ENCODE data around the gene ISOC1.

ISOC1 gene

GRCh38 chr5:129094087-129094923, at the start of gene ISOC1:
ISOC1 (plus strand) TSS chr5:129094749; CDS start chr5:129094767, 18 bp downstream.
- DNase-seq (ENCODE audit: low spot score): peak; percentile 92

GRCh38 chr5:129046151-129046550, 48.4 kb upstream of the ISOC1 start:
- DNase-seq (ENCODE audit: low spot score): no peak

- DNase-seq (ENCODE audit: low spot score): no peak
Observed at GRCh38 chr5:129048509-129048908, 46.0 kb upstream of the ISOC1 start.

- DNase-seq (ENCODE audit: low spot score): no peak
Observed at GRCh38 chr5:129049126-129049799, 45.3 kb upstream of the ISOC1 start.

- DNase-seq (ENCODE audit: low spot score): no peak
Observed at GRCh38 chr5:129051283-129051682, 43.3 kb upstream of the ISOC1 start.

- DNase-seq (ENCODE audit: low spot score): no peak
Observed at GRCh38 chr5:129053438-129053837, 41.1 kb upstream of the ISOC1 start.

DNA sequence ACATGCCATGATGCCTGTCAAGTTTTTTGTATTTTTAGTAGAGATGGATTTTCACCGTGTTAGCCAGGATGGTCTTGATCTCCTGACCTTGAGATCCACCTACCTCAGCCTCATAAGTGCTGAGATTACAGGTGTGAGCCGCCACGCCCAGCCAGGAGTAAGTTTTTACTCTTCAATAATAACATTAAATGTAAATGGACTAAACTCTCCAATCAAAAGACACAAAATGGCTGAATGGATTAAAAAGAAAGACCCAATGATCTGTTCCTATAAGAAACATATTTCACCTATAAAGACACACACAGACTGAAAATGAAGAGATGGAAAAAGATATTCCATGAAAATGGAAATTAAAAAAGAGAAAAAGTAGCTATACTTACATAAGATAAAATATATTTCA, 37.2 kb upstream of the ISOC1 start:
- DNase-seq (ENCODE audit: low spot score): no peak

GRCh38 chr5:129061849-129062248, 32.7 kb upstream of the ISOC1 start:
- no peak for DNase-seq (ENCODE audit: low spot score)

GRCh38 chr5:129063483-129064113, 31.0 kb upstream of the ISOC1 start:
- DNase-seq (ENCODE audit: low spot score): peak; percentile 69

DNA sequence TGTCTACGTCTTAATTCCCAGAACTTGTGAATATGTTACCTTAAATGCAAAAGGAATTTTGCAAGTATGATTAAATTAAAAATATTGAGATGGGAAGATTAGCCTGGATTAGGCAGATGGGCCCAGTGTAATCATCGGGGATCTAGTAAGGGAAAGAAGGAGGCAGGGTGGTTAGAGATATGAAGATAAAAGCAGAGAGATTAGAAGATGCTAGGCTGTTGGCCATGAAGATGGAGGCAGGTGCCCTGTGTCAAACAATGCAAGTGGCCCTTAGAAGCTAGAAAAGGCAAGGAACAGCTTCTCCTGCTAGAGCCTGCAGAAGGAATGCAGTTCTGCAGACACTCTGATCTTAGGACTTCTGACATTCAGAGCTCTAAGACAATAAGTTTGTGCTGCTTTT, 28.8 kb upstream of the ISOC1 start:
- no peak for DNase-seq (ENCODE audit: low spot score)

- DNase-seq (ENCODE audit: low spot score): no peak
Observed at GRCh38 chr5:129067745-129068144, 26.8 kb upstream of the ISOC1 start.

GRCh38 chr5:129069292-129069691, 25.3 kb upstream of the ISOC1 start:
- DNase-seq (ENCODE audit: low spot score): no peak

DNA sequence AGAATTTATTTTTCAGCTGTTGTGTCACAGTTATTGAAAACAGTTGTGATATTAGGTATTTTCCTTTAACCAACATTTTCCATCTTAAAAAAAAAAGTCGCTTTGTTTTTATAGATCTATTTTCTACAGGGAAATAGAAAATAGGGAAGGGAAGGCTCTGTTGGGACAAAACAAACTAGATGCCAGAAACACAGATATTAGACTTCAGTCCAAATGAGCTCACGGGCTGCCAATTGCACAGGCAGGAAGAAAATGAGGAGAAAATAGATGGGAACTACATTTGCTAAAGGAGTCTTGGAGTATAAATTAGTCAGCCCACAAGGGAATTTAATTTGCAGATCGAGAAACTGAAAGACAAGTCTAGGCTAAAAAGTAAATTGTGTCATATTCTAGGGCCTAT, 21.4 kb upstream of the ISOC1 start:
- no peak for DNase-seq (ENCODE audit: low spot score)

- DNase-seq (ENCODE audit: low spot score): no peak
Observed at GRCh38 chr5:129074903-129075302, 19.6 kb upstream of the ISOC1 start.

DNA sequence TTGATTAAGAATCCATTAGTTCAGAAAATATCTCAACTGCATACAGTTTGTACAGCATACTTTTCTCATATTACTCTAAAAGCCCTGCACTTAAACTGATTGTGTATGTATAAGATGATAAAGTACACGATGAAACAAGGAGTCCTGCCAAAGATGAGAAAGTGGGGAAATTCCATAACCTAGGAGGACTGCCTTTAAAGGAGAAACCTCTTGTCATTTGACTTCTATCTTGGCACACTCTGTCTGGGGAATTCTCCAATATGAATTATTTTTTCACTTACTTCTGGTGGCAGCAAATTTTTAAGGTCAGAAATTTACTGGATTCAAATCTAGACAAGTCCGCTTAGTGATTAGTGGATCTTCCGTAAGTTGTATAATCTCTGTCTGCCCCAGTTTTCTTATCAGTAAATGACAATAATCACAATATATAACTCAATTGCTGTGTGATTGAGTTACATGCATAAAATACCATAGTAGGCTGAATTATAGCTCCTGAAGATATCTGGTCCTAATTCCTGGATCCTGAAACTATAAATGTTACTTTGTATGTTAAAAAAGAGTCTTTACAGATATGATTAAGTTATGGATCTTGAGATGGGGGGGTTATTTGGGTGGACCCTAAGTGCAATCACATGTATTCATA, 17.0 kb upstream of the ISOC1 start:
- DNase-seq (ENCODE audit: low spot score): no peak

DNA sequence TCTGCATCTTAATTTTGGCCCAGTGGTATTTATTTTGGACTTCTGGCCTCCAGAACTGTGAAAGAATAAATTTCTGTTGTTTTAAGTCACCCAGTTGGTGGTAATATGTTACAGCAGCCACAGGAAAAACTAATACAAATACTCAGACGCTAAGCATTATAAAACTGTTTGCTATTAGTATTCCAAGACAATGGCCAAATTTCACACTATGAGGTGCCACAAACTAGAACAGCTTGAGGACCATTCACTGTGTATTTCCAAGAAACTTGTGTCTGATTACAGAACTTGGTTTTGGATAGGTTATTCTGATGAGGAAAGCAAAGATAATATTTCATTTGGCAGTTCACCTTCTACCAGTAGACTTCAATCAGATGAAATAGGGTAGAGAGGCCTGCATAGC, 16.3 kb upstream of the ISOC1 start:
- no peak for DNase-seq (ENCODE audit: low spot score)

GRCh38 chr5:129078660-129079059, 15.9 kb upstream of the ISOC1 start:
- DNase-seq (ENCODE audit: low spot score): no peak

- DNase-seq (ENCODE audit: low spot score): peak; percentile 43
Observed at GRCh38 chr5:129079496-129079895, 15.1 kb upstream of the ISOC1 start.

GRCh38 chr5:129080766-129081165, 13.8 kb upstream of the ISOC1 start:
- DNase-seq (ENCODE audit: low spot score): no peak

DNA sequence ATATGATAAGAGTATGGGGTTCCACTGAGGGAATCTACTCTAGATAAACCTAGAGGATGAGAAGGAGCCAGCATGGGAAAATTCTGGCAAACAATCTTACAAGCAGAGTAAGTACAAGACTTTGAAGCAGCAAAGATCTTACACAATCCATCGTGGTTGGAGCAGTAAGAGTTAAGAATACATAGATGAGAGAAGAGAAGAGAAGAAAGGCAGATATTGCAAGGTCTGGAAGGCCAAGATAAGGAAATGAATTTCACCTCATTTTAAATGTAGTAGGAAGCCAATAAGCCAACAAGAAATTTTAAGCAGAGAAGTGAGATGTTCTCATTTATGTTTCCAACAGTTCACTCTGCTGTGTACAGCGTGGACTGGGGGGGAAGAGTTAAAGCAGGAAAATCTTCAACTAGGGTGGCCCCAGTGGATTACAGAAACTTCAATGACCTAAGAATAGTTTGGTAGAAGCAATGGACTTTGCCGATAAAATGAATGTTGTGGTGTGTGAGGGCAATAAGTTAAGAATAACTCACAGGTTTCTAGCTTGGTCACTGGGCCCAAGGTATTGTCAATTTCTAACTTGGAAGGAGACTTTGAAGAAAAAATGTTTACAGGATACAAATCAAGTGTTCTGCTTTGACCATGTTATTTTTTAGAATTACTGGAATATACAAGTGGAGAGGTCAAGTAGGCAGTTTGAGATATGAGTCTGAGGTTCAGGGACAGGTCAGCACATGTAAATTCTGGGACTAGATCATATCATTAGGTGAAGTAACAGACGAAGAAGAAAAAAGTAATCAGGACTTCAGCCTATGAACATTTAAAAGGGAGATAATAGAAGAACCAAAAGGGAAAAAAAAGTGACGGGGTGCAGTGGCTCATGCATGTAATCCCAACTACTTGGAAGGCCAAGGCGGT, 12.1 kb upstream of the ISOC1 start:
- DNase-seq (ENCODE audit: low spot score): no peak

Data from Ammon's horn (tissue), 1 donor.